Skeletal muscle cell (primary cell): ENCODE results near the gene AGBL4.

Experiments
- DNase-seq: peaks from one replicate; pipeline ENCODE4 v3.0.0-alpha.2; 2010; ENCODE audit warnings: low read depth
- H3K4me3 ChIP-seq: 2 replicates; pipeline ENCODE4 v1.5.1; 2011; ENCODE audit warnings: low read depth, mild to moderate bottlenecking, control low read depth, low read length, moderate library complexity

Gene AGBL4

DNA sequence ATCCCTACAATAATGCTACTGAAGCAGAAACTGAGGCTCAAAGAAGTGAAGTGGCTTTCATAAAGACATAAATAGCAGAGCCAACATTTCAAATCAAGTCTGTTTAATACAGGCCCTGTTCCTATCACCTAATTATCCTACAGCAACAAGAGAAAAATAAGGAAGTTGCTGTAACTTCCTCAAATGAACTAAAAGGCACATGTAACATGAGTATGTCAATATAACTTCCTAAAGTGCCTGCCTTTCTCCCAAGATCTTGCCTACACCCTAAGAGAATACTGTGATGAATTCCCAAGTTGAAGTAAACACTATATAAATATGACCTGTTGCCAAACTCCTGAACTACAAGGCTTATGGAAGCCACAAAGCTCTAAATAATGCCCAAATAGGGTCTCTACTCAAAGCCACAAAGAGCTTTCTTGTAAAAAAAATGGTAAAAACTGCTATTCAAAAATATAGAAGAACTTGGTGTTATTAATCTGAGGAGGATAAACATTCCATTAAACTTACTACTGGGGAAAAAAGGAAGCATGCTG is 1255.7 kb downstream of the AGBL4 start:
- H3K4me3 ChIP-seq: no peak overlapping the region
- DNase-seq: no peak

DNA sequence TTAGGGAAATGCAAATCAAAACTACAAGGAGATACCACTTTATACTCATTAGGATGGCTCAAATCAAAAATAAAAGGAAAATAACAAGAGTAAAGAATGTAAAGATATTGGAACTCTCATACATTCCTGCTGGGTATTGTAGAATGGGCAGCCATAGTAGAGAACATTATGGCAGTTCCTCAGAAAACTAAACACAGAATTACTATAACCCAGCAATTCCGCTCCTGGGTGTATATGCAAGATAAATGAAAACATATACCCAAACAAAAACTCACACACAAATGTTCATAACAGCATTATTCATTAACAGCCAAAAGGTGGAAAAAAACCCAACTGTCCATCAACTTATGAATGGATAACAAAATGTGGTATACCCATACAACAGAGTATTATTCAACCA is 1258.4 kb downstream of the AGBL4 start:
- no peak overlapping the region for H3K4me3 ChIP-seq
- DNase-seq: no peak

- H3K4me3 ChIP-seq: no peak overlapping the region
- DNase-seq: peak; percentile 25
These were observed 1261.8 kb downstream of the AGBL4 start for GRCh38 chr1:48761986-48762385.

GRCh38 chr1:48761411-48761810 is 1262.3 kb downstream of the AGBL4 start:
- peak; percentile 48 for DNase-seq
- no peak overlapping the region for H3K4me3 ChIP-seq

GRCh38 chr1:48760857-48761256 is 1262.9 kb downstream of the AGBL4 start:
- DNase-seq: no peak

DNA sequence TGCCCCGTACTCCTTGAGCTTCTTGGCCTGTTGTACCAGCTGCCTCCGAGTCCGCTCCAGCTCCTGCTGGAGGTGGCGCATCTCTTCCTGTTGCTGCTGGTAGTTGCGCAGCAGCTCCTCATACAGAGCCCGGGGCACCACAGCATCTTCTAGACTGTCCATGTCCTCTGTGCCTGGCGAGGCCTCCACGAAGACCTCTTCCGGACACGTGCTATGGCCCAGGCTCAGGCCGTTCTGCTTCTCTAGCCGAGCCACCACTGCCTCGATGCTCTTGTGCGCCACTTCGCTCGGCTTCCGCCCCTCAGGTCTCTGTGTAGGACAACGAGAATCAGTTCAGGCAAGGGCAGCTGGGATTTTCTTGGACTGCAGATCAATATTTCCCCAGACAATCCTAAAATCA is 1264.8 kb downstream of the AGBL4 start:
- H3K4me3 ChIP-seq: no peak overlapping the region
- no peak for DNase-seq

More at GRCh38 chr1:48760857-48761256, 1262.9 kb downstream of the AGBL4 start:
- H3K4me3 ChIP-seq: no peak overlapping the region

DNA sequence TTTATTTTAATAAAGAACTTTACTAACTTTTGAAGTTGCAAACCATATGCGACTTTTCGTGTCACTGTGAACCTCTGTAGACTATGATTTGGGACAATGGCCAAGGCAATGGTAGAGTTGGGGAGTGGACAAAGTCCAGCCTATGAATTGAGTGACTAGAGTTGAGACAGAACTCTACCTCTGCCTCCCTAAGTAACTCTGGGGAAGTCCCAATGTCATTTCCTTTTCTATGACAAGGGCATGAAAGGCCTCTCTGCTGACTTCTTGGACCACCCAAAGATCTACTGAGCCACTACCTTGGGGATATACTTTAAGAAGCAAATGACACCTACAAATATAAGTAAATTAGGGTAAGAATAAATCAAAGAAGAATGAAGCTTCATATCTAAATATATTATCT is 1266.4 kb downstream of the AGBL4 start:
- H3K4me3 ChIP-seq: no peak overlapping the region
- no peak for DNase-seq

- DNase-seq: no peak
- H3K4me3 ChIP-seq: no peak overlapping the region
These were observed 1267.0 kb downstream of the AGBL4 start for GRCh38 chr1:48756683-48757316.

DNA sequence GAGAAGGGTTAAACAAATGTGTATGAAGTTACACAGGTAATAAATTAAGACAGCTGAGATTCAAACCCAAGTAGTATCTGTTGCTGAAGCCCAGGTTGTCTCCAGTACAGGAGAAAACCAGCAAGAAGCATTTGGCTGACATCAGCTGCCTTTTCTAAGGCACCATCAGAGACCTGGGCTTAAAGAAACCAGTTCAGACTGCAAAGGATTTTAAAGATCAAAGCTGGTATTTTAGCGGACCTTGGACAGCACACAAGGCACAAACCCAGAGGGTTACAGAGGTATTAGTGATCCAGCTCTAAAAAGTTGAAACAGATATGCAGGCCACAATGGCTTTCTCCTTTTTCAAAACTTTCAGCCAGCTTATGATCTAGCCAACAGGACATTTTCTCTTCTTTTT is 1270.5 kb downstream of the AGBL4 start:
- H3K4me3 ChIP-seq: no peak overlapping the region
- DNase-seq: no peak

- no peak overlapping the region for H3K4me3 ChIP-seq
- DNase-seq: no peak
These were observed 1273.6 kb downstream of the AGBL4 start for GRCh38 chr1:48750109-48750508.

GRCh38 chr1:48749068-48749467 is 1274.7 kb downstream of the AGBL4 start:
- no peak for DNase-seq
- H3K4me3 ChIP-seq: no peak overlapping the region

GRCh38 chr1:48746906-48747305 is 1276.8 kb downstream of the AGBL4 start:
- H3K4me3 ChIP-seq: no peak overlapping the region
- DNase-seq: no peak

DNA sequence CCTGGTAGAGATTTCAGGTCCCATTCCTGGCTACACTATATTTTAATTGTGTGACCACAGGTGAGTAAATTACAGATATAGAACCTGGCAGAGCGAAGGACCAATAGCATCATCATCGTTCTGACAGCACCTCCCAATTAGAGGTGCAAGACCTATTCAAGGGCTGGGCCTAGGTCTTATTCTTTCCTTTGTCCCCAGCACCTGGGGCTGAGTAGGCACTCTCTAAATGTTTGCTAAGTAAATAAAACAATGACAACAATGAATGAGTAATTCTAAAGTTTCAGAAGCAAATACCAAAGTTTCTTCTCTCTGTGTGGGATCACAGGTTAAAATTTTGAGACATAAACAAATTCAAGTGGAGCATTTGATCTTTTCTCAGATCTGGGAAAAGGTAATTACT is 1279.7 kb downstream of the AGBL4 start:
- no peak overlapping the region for H3K4me3 ChIP-seq
- no peak for DNase-seq

GRCh38 chr1:48743480-48743879 is 1280.3 kb downstream of the AGBL4 start:
- DNase-seq: no peak

DNA sequence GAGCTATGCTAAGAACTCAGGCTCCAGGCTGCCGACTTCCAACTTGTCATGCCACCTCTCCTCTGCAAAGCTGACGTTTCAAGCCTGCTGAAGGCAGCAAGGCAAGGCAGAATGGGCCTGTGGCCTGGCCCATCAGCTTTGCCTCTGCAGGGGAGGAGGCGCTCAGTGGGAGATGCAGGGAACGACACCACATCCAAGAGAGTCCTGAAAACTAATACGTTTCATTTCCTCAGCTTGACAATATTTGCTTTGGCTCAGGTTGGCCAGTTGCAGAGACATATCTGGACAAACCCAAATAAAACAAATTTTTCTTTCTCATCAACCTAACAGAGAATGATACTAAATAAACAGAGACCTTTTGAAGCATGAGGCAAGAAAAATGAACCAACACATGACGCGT is 1282.4 kb downstream of the AGBL4 start:
- DNase-seq: no peak
- H3K4me3 ChIP-seq: no peak overlapping the region

More at GRCh38 chr1:48743480-48743879, 1280.3 kb downstream of the AGBL4 start:
- H3K4me3 ChIP-seq: no peak overlapping the region

DNA sequence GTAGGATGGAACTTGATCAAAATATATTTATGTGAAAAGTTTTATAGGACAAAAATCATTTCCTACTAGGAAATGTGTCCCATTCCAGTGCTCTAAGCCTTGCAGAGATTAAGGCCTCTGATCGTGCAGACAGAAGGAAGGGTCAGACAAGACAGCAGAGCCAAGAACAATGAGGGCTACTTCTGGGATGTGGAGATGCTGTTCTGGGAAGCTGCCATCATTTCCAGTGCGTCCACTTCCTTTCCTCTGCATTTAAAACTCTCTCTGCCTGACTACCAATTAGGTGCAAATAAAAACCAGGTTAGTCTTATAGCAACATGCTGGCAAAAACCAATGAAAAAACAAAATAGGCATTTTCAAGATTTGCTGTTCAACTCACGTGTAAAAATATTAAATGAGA is 1283.1 kb downstream of the AGBL4 start:
- DNase-seq: no peak
- H3K4me3 ChIP-seq: no peak overlapping the region

DNA sequence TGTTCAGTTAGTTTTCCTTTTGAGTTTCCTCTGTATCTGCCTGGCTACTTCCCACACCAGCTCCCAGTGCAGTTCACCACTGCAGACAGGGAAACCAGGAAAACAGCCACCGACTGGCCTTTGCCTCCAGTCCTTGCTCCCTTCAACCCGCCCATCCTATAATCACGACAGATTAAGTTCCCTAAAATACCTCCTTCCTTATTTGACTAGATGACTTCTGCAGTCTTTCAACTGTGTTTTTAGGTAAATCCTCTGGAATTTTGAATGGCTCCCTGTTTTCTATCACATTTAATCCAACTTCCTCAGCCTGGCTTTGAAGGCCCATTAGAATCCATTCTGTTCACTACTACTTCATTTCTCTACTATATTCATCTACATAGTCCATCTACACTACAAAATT is 1284.7 kb downstream of the AGBL4 start:
- DNase-seq: no peak
- no peak overlapping the region for H3K4me3 ChIP-seq

DNA sequence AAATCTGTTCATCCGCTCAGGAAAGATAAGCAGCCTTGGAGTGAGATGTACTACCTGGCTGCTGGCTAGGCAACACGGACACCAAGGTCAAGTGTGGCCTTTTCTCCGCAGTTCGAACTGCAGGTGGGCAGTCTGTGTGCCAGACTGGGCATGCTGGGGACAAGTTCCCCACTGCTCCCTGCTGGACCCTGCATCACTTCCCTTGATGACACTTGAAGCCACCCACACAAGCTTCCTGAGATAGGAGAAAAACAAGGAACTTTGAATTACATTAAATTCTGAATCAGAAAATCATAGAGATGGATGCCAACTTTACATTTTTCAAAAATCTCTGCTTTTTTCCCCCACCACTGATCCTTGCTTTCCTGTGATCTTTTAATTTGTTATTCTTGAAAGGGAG is 1285.4 kb downstream of the AGBL4 start:
- no peak for DNase-seq
- H3K4me3 ChIP-seq: no peak overlapping the region

GRCh38 chr1:48735796-48736195 is 1288.0 kb downstream of the AGBL4 start:
- no peak for DNase-seq
- no peak overlapping the region for H3K4me3 ChIP-seq

DNA sequence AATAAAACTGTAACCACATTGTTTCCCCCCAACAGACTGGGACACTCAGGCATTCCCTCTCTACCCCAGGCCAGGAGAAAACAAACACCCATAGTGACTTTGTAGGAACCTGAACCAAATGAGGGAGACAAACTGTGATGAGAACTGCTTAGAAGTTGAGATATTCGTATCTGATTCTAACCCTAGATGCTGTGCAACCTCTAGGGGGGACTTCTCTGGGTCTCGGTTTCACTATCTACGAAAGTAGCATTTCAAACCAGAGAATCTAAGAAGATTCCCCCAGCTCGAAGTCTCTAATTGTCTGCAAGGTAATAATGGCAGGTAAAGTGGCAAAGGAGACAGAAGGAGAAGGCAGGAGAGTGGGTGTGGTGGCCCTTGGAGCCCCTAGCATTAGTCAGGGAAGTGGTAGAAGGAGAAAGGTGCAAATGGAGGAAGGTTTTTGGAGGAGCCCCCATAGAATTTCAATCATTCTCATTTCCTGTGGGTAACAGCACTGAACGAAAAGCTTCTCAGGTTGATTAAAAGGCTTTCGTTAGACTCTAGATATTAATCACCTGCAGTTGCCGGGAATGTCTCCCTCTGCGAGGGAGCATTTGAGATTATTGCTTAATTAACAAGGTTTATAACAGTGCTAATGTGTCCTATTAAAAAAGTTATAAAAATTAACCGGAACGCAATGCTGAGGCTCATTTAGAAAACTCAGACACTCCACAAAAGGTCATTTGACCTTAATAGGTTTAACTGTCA is 1293.4 kb downstream of the AGBL4 start:
- no peak for DNase-seq
- H3K4me3 ChIP-seq: no peak overlapping the region

GRCh38 chr1:48728584-48728983 is 1295.2 kb downstream of the AGBL4 start:
- no peak for DNase-seq
- H3K4me3 ChIP-seq: no peak overlapping the region
